HepG2 (cell line): ENCODE results near the gene RUSC1. TPM values are rescaled to one million over a fixed set of nuclear protein-coding genes. Genes with fewer than 3 reads are reported as not detected.

ENCODE experiments used
- HOXA5 ChIP-seq: sonication (generic); formaldehyde crosslinking; IDR thresholded peaks from 2 replicates; pipeline ENCODE4 v1.4.0; 2020; ENCODE audit warnings: missing genetic modification reagents
- ISL2 ChIP-seq: sonication (generic); formaldehyde crosslinking; IDR thresholded peaks from 2 replicates; pipeline ENCODE4 v1.5.0; 2020; ENCODE audit warnings: missing genetic modification reagents
- KLF6 ChIP-seq: IDR thresholded peaks from 2 replicates; pipeline ENCODE4 v1.8.0; 2016; ENCODE audit warnings: missing biosample characterization, missing genetic modification reagents
- LCORL ChIP-seq, 2 experiments: fragments of 450-650 bp in 1 of 2; sonication (generic) in 1 of 2; formaldehyde crosslinking in 1 of 2; IDR thresholded peaks; 2 replicates each; pipeline versions ENCODE4 v1.5.0 to v1.6.1; 2017 to 2020; ENCODE audit warnings: antibody characterized with exemption in 1 of 2, missing genetic modification reagents in 1 of 2
- NR3C1 ChIP-seq: sonication (generic); formaldehyde crosslinking; IDR thresholded peaks from 2 replicates; pipeline ENCODE4 v1.4.0; 2020; ENCODE audit warnings: missing genetic modification reagents
- PHF5A ChIP-seq: IDR thresholded peaks from one replicate; pipeline ENCODE4 v1.6.1; 2018; ENCODE audit warnings: low read depth, missing genetic modification reagents; ENCODE audit not compliant: unreplicated experiment
- POLR2G ChIP-seq: fragments of 200-400 bp; formaldehyde crosslinking; IDR thresholded peaks from 2 replicates; pipeline ENCODE4 v1.6.1; 2018; ENCODE audit warnings: mild to moderate bottlenecking, low read depth, low read length, moderate library complexity
- REST ChIP-seq, 2 experiments: IDR thresholded peaks; 2 replicates each; pipeline ENCODE4 v1.6.1; 2011 to 2012; ENCODE audit warnings: low read length in 2 of 2, borderline replicate concordance in 1 of 2, low read depth in 1 of 2, mild to moderate bottlenecking in 1 of 2, moderate library complexity in 1 of 2
- SALL1 ChIP-seq: sonication (generic); formaldehyde crosslinking; IDR thresholded peaks from 2 replicates; pipeline ENCODE4 v1.8.0; 2022; ENCODE audit warnings: mild to moderate bottlenecking, missing genetic modification reagents
- SIN3A ChIP-seq: IDR thresholded peaks from 2 replicates; pipeline ENCODE4 v1.6.1; 2011; ENCODE audit warnings: low read depth, mild to moderate bottlenecking, control low read depth, low read length, borderline replicate concordance
- THAP11 ChIP-seq: IDR thresholded peaks from 2 replicates; pipeline ENCODE4 v1.6.1; 2016; ENCODE audit warnings: missing biosample characterization, missing genetic modification reagents
- ZNF124 ChIP-seq: sonication (generic); formaldehyde crosslinking; IDR thresholded peaks from 2 replicates; pipeline ENCODE4 v1.4.0; 2020; ENCODE audit warnings: missing genetic modification reagents
- ZNF232 ChIP-seq: sonication (generic); formaldehyde crosslinking; IDR thresholded peaks from 2 replicates; pipeline ENCODE4 v1.4.0; 2020; ENCODE audit warnings: missing genetic modification reagents, borderline replicate concordance
- ZNF3 ChIP-seq: IDR thresholded peaks from 2 replicates; pipeline ENCODE4 v1.7.0; 2017; ENCODE audit warnings: inconsistent platforms
- ZNF441 ChIP-seq: sonication (generic); formaldehyde crosslinking; IDR thresholded peaks from 2 replicates; pipeline ENCODE4 v1.7.0; 2021; ENCODE audit warnings: missing genetic modification reagents, borderline replicate concordance
- ZNF577 ChIP-seq: sonication (generic); formaldehyde crosslinking; IDR thresholded peaks from 2 replicates; pipeline ENCODE4 v1.4.0; 2020; ENCODE audit warnings: mild to moderate bottlenecking, low read depth, missing genetic modification reagents, borderline replicate concordance
- ZNF597 ChIP-seq: sonication (generic); formaldehyde crosslinking; IDR thresholded peaks from 2 replicates; pipeline ENCODE4 v1.5.0; 2020; ENCODE audit warnings: missing genetic modification reagents
- ZNF672 ChIP-seq: sonication (generic); formaldehyde crosslinking; IDR thresholded peaks from 2 replicates; pipeline ENCODE4 v1.8.1; 2022; ENCODE audit warnings: missing genetic modification reagents
- polyA plus RNA-seq, 8 experiments: library from polyadenylated mRNA; depleted of rRNA in 3 of 8; stranded (reverse) in 7 of 8; unstranded in 1 of 8; fragments of >200 nt; fragmentation: Illumina TruSeq in 4 of 8; extraction: Trizol in 4 of 8; gene quantifications; 2 replicates each; pipeline versions ENCODE4 v1.2.1 to v1.2.3, GENCODE V29; 2011 to 2016; ENCODE audit warnings: low read depth in 4 of 8, missing spikeins in 1 of 8, mixed read lengths in 1 of 8; ENCODE audit not compliant: insufficient read depth in 1 of 8
- total RNA-seq, 5 experiments: library from RNA; depleted of rRNA; stranded (reverse); fragments of >200 nt; fragmentation: Illumina TruSeq; extraction: Trizol; gene quantifications; 2 replicates each; pipeline ENCODE4 v1.2.3, GENCODE V29; 2016; ENCODE audit warnings: low read depth in 1 of 5
- TF ChIP-seq, protein P1 (sequence below): sonication (generic); formaldehyde crosslinking; IDR thresholded peaks from 2 replicates; pipeline ENCODE4 v1.4.0; 2020; ENCODE audit warnings: missing genetic modification reagents
- TF ChIP-seq, protein P2 (sequence below): sonication (generic); formaldehyde crosslinking; IDR thresholded peaks from 2 replicates; pipeline ENCODE4 v1.4.0; 2020; ENCODE audit warnings: missing genetic modification reagents
- TF ChIP-seq, protein P3 (sequence below): sonication (generic); formaldehyde crosslinking; IDR thresholded peaks from 2 replicates; pipeline ENCODE4 v1.4.0; 2020; ENCODE audit warnings: missing genetic modification reagents

Gene RUSC1
- total and polyA plus RNA-seq, 2 of the 13 experiments (the other 11 are each of a cell fraction or from before 2014, with no cell fraction given), result 18.7 to 20.4 TPM

- TF ChIP-seq ZNF3 (CRISPR knock-in tag), result peak; percentile 72; the same call in 1 of the 2 replicates
- TF ChIP-seq THAP11 (CRISPR knock-in tag), result peak; percentile 60; the same call in 1 of the 2 replicates
- TF ChIP-seq REST (IDR thresholded peaks at IDR 0.05; ENCODE audit: borderline replicate concordance in 1 of 2, low read depth in 1 of 2, low read length in 2 of 2), result peak in 1 of 2 experiments; percentile 24; a peak in 1 of 4 replicates
- TF ChIP-seq ZNF577 (CRISPR knock-in tag), result no peak
- no peak for TF ChIP-seq NR3C1 (CRISPR knock-in tag)
- peak; percentile 51; the same call in 1 of the 2 replicates for TF ChIP-seq ZNF124 (CRISPR knock-in tag)
- no peak for TF ChIP-seq ISL2 (CRISPR knock-in tag)
- no peak for TF ChIP-seq ZNF672 (CRISPR knock-in tag)
- peak; percentile 13 for TF ChIP-seq PHF5A (CRISPR knock-in tag)
- 0 out of 2 replicates have a peak, but pooled peaks have one; percentile 45 for TF ChIP-seq POLR2G
- TF ChIP-seq, protein P1, sequence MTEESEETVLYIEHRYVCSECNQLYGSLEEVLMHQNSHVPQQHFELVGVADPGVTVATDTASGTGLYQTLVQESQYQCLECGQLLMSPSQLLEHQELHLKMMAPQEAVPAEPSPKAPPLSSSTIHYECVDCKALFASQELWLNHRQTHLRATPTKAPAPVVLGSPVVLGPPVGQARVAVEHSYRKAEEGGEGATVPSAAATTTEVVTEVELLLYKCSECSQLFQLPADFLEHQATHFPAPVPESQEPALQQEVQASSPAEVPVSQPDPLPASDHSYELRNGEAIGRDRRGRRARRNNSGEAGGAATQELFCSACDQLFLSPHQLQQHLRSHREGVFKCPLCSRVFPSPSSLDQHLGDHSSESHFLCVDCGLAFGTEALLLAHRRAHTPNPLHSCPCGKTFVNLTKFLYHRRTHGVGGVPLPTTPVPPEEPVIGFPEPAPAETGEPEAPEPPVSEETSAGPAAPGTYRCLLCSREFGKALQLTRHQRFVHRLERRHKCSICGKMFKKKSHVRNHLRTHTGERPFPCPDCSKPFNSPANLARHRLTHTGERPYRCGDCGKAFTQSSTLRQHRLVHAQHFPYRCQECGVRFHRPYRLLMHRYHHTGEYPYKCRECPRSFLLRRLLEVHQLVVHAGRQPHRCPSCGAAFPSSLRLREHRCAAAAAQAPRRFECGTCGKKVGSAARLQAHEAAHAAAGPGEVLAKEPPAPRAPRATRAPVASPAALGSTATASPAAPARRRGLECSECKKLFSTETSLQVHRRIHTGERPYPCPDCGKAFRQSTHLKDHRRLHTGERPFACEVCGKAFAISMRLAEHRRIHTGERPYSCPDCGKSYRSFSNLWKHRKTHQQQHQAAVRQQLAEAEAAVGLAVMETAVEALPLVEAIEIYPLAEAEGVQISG (CRISPR knock-in tag), result peak; percentile 39
- peak; percentile 65; the same call in 1 of the 2 replicates for TF ChIP-seq SIN3A
- no peak for TF ChIP-seq ZNF597 (CRISPR knock-in tag)
- peak; percentile 45 for TF ChIP-seq SALL1 (CRISPR knock-in tag)
- TF ChIP-seq, protein P2, sequence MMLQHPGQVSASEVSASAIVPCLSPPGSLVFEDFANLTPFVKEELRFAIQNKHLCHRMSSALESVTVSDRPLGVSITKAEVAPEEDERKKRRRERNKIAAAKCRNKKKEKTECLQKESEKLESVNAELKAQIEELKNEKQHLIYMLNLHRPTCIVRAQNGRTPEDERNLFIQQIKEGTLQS (CRISPR knock-in tag), result no peak
- TF ChIP-seq, protein P3, sequence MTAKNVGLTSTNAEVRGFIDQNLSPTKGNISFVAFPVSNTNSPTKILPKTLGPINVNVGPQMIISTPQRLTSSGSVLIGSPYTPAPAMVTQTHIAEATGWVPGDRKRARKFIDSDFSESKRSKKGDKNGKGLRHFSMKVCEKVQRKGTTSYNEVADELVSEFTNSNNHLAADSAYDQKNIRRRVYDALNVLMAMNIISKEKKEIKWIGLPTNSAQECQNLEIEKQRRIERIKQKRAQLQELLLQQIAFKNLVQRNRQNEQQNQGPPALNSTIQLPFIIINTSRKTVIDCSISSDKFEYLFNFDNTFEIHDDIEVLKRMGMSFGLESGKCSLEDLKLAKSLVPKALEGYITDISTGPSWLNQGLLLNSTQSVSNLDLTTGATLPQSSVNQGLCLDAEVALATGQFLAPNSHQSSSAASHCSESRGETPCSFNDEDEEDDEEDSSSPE (CRISPR knock-in tag), result peak; percentile 23; the same call in 1 of the 2 replicates
- TF ChIP-seq KLF6, result 0 out of 2 replicates have a peak, but pooled peaks have one; percentile 37
- TF ChIP-seq ZNF441 (CRISPR knock-in tag), result 0 out of 2 replicates have a peak, but pooled peaks have one; percentile 50
- peak; percentile 45; the same call in 1 of the 2 replicates for TF ChIP-seq HOXA5
- TF ChIP-seq ZNF232 (CRISPR knock-in tag), result 0 out of 2 replicates have a peak, but pooled peaks have one; percentile 52
- no peak for TF ChIP-seq LCORL (IDR thresholded peaks at IDR 0.05)
- peak; percentile 42; the same call in 1 of the 2 replicates for TF ChIP-seq LCORL (CRISPR knock-in tag; IDR thresholded peaks at IDR 0.05)
Observed at GRCh38 chr1:155304558-155305063, 16.1 kb upstream of the RUSC1 start (continued).
